K562 (cell line): ENCODE results near the gene FKBP8. TPM values are rescaled to one million over a fixed set of nuclear protein-coding genes. Genes with fewer than 3 reads are reported as not detected.

Experiments used
- FOXK2 ChIP-seq, 2 experiments: fragments of 450-650 bp; IDR thresholded peaks in 1 of 2; conservative IDR thresholded peaks in 1 of 2; 2 replicates each; pipeline ENCODE4 v1.6.1; 2016; ENCODE audit warnings: low read depth in 2 of 2, mild to moderate bottlenecking in 1 of 2
- HDAC2 ChIP-seq: fragments of 450-650 bp; IDR thresholded peaks from 2 replicates; pipeline ENCODE4 v1.6.1; 2016; ENCODE audit warnings: mild to moderate bottlenecking
- MYC ChIP-seq, 2 experiments: fragments of 250-450 bp in 1 of 2; sonication (Bioruptor Pico) in 1 of 2; IDR thresholded peaks; 2 replicates each; pipeline versions ENCODE4 v1.5.1 to v1.6.1; 2012 to 2021; ENCODE audit warnings: low read depth in 2 of 2, borderline replicate concordance in 1 of 2, improper control_type of control experiment in 1 of 2, low read length in 1 of 2, mild to moderate bottlenecking in 1 of 2, moderate library complexity in 1 of 2
- MYNN ChIP-seq, 2 experiments: sonication (generic); formaldehyde crosslinking in 1 of 2; IDR thresholded peaks; 2 replicates each; pipeline versions ENCODE4 v1.5.0 to v1.6.1; 2016 to 2020; ENCODE audit warnings: antibody characterized with exemption in 1 of 2, missing genetic modification reagents in 1 of 2
- NFRKB ChIP-seq: fragments of 450-650 bp; IDR thresholded peaks from 2 replicates; pipeline ENCODE4 v1.6.1; 2016; ENCODE audit warnings: low read depth
- NRF1 ChIP-seq, 2 experiments: fragments of 450-650 bp; IDR thresholded peaks in 1 of 2; conservative IDR thresholded peaks in 1 of 2; 2 replicates each; pipeline ENCODE4 v1.6.1; 2014; ENCODE audit warnings: mild to moderate bottlenecking in 2 of 2
- SMC3 ChIP-seq: conservative IDR thresholded peaks from 2 replicates; pipeline ENCODE4 v1.6.1; 2011; ENCODE audit warnings: low read depth, low read length, improper control_type of control experiment; ENCODE audit not compliant: insufficient read depth
- TEAD1 ChIP-seq, 2 experiments: fragments of 450-650 bp in 1 of 2; sonication (generic) in 1 of 2; formaldehyde crosslinking; IDR thresholded peaks; 2 replicates each; pipeline versions ENCODE4 v1.4.0 to v1.8.0; 2020 to 2022; ENCODE audit warnings: mild to moderate bottlenecking in 2 of 2, missing genetic modification reagents in 1 of 2
- ZNF444 ChIP-seq: fragments of 250-450 bp; sonication (Bioruptor Pico); IDR thresholded peaks from 2 replicates; pipeline ENCODE4 v1.4.0; 2020; ENCODE audit warnings: mild to moderate bottlenecking, moderate library complexity
- polyA plus RNA-seq, 8 experiments: library from polyadenylated mRNA; depleted of rRNA in 4 of 8; stranded (reverse) in 5 of 8; unstranded in 3 of 8; fragments of >200 nt; fragmentation: Nextera tagmentation in 2 of 8; fragmentation: Illumina TruSeq in 1 of 8; extraction: Ambion mirVana in 2 of 8; extraction: Trizol in 1 of 8; gene quantifications; 2 replicates each; pipeline versions ENCODE4 v1.2.1 to v1.2.3, GENCODE V29; 2011 to 2014; ENCODE audit warnings: inconsistent platforms in 1 of 8, missing spikeins in 1 of 8
- total RNA-seq, 7 experiments: library from RNA; depleted of rRNA in 6 of 7; stranded (reverse); fragments of >200 nt in 6 of 7; fragmentation: Illumina TruSeq in 2 of 7; extraction: Trizol in 2 of 7; gene quantifications; 2 replicates each; pipeline versions ENCODE4 v1.2.1 to v1.2.3, GENCODE V29; 2011 to 2021; ENCODE audit warnings: low replicate concordance in 1 of 7
- TF ChIP-seq, protein P1 (sequence below): fragments of 450-650 bp; IDR thresholded peaks from 2 replicates; pipeline ENCODE4 v1.6.1; 2016
- TF ChIP-seq, protein P2 (sequence below), 2 experiments: fragments of 450-650 bp; formaldehyde crosslinking in 1 of 2; IDR thresholded peaks; 2 replicates each; pipeline versions ENCODE4 v1.4.0 to v1.6.1; 2014 to 2020; ENCODE audit warnings: mild to moderate bottlenecking in 2 of 2, borderline replicate concordance in 1 of 2, low read depth in 1 of 2

FKBP8 gene
- total and polyA plus RNA-seq, 9 of the 15 experiments (the other 6 are each of a cell fraction or from before 2014, with no cell fraction given) = 0.46 to 236 (median 104) TPM

DNA sequence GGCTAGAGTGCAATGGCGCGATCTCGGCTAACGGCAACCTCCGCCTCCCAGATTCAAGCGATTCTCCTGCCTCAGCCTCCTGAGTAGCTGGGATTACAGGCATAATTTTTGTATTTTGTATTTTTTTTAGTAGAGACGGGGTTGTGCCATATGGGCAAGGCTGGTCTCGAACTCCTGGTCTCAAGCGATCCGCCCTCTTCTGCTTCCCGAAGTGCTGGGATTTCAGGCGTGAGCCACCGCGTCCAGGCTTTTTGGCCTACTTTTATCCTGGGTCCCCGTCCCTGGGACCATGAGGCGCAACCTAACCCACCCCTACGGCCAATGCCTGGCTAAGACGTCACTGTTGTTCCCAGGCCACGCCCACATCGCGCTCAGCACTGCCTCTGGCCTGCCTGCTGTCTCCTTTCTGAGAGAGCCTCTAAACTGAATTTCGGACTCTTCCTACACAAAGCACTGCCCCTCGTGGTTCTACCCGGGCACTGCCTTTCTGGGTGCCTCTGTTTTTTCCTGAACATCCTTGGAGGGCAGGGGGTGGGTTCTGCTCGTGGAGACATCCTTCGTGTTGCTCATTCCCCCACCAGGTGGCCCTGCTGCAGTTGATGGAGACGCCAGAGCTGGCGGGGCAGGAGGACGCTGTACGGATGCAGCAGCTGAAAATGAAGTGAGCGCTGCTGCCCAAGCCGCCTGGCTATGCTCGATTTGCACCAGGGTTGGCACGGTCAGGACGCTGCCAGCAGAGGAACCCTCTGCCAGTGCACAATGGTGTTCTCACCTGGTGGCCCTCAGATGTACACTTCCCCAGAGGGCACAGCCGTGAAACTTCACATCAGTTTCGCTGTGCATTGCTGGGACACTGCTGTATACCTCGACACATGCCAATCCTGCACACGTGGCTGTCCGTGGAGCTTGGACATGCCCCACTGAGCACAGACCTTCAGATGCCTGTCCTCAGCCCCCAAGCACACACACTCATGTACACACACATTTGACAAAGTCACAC lies 47.2 kb upstream of the FKBP8 start (continued):
- TF ChIP-seq, protein P1, sequence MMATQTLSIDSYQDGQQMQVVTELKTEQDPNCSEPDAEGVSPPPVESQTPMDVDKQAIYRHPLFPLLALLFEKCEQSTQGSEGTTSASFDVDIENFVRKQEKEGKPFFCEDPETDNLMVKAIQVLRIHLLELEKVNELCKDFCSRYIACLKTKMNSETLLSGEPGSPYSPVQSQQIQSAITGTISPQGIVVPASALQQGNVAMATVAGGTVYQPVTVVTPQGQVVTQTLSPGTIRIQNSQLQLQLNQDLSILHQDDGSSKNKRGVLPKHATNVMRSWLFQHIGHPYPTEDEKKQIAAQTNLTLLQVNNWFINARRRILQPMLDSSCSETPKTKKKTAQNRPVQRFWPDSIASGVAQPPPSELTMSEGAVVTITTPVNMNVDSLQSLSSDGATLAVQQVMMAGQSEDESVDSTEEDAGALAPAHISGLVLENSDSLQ = 0 out of 2 replicates have a peak, but pooled peaks have one; percentile 8
- TF ChIP-seq MYNN (IDR thresholded peaks at IDR 0.05) (0 out of 2 replicates have a peak, but pooled peaks have one; percentile 21), MYNN (CRISPR knock-in tag; IDR thresholded peaks at IDR 0.05) (no peak), MYC (IDR thresholded peaks at IDR 0.05; ENCODE audit: low read depth, low read length) (peak; percentile 79), MYC (CRISPR knock-in tag; IDR thresholded peaks at IDR 0.05; ENCODE audit: borderline replicate concordance, low read depth) (no peak), NFRKB (0 out of 2 replicates have a peak, but pooled peaks have one; percentile 36), TEAD1 (CRISPR knock-in tag; IDR thresholded peaks at IDR 0.05) (0 out of 4 replicates have a peak, but pooled peaks of 1 of the 2 experiments have one; percentile 14), FOXK2 (conservative IDR thresholded peaks at IDR 0.05 in 1 of 2, IDR thresholded peaks at IDR 0.05 in 1 of 2; ENCODE audit: low read depth in 2 of 2) (peak; percentile 19 to 33; a peak in 2 of 4 replicates), HDAC2 (peak; percentile 56; the same call in 1 of the 2 replicates), NRF1 (conservative IDR thresholded peaks at IDR 0.05 in 1 of 2, IDR thresholded peaks at IDR 0.05 in 1 of 2) (peak; percentile 28 to 47; a peak in 3 of 4 replicates), SMC3 (0 out of 2 replicates have a peak, but pooled peaks have one; percentile 38), ZNF444 (CRISPR knock-in tag) (no peak)
- TF ChIP-seq, protein P2, sequence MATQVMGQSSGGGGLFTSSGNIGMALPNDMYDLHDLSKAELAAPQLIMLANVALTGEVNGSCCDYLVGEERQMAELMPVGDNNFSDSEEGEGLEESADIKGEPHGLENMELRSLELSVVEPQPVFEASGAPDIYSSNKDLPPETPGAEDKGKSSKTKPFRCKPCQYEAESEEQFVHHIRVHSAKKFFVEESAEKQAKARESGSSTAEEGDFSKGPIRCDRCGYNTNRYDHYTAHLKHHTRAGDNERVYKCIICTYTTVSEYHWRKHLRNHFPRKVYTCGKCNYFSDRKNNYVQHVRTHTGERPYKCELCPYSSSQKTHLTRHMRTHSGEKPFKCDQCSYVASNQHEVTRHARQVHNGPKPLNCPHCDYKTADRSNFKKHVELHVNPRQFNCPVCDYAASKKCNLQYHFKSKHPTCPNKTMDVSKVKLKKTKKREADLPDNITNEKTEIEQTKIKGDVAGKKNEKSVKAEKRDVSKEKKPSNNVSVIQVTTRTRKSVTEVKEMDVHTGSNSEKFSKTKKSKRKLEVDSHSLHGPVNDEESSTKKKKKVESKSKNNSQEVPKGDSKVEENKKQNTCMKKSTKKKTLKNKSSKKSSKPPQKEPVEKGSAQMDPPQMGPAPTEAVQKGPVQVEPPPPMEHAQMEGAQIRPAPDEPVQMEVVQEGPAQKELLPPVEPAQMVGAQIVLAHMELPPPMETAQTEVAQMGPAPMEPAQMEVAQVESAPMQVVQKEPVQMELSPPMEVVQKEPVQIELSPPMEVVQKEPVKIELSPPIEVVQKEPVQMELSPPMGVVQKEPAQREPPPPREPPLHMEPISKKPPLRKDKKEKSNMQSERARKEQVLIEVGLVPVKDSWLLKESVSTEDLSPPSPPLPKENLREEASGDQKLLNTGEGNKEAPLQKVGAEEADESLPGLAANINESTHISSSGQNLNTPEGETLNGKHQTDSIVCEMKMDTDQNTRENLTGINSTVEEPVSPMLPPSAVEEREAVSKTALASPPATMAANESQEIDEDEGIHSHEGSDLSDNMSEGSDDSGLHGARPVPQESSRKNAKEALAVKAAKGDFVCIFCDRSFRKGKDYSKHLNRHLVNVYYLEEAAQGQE (IDR thresholded peaks at IDR 0.05; ENCODE audit: borderline replicate concordance) = peak; percentile 45; the same call in 1 of the 2 replicates
- TF ChIP-seq, protein P2 (CRISPR knock-in tag; IDR thresholded peaks at IDR 0.05; ENCODE audit: low read depth) = no peak
